Effector CD8-positive, alpha-beta T cell (primary cell): ENCODE measurements around the gene SDK2.

ENCODE experiments used
- DNase-seq: peaks from one replicate; lab custom pipeline; 2025; lab: John Stamatoyannopoulos, UW

The SDK2 gene

GRCh38 chr17:73508057-73508930 lies 136.0 kb downstream of the SDK2 start:
- no peak for DNase-seq

GRCh38 chr17:73506470-73507435 lies 137.5 kb downstream of the SDK2 start:
- DNase-seq: no peak

GRCh38 chr17:73503560-73503959 lies 140.7 kb downstream of the SDK2 start:
- DNase-seq: no peak

GRCh38 chr17:73500414-73500999 lies 143.7 kb downstream of the SDK2 start:
- no peak for DNase-seq

GRCh38 chr17:73498886-73499554 lies 145.2 kb downstream of the SDK2 start:
- DNase-seq: no peak

GRCh38 chr17:73498176-73498575 lies 146.1 kb downstream of the SDK2 start:
- DNase-seq: no peak

GRCh38 chr17:73497721-73498120 lies 146.5 kb downstream of the SDK2 start:
- no peak for DNase-seq

GRCh38 chr17:73496232-73496631 lies 148.0 kb downstream of the SDK2 start:
- DNase-seq: no peak

GRCh38 chr17:73495641-73496040 lies 148.6 kb downstream of the SDK2 start:
- DNase-seq: no peak

GRCh38 chr17:73494950-73495349 lies 149.3 kb downstream of the SDK2 start:
- no peak for DNase-seq

- no peak for DNase-seq
Measured at GRCh38 chr17:73493956-73494926, 150.0 kb downstream of the SDK2 start.

- DNase-seq: no peak
Measured at GRCh38 chr17:73492821-73493814, 151.1 kb downstream of the SDK2 start.

- no peak for DNase-seq
Measured at GRCh38 chr17:73492125-73492820, 152.0 kb downstream of the SDK2 start.

GRCh38 chr17:73491648-73492047 lies 152.6 kb downstream of the SDK2 start:
- DNase-seq: no peak

GRCh38 chr17:73490851-73491250 lies 153.4 kb downstream of the SDK2 start:
- DNase-seq: no peak

- DNase-seq: no peak
Measured at GRCh38 chr17:73489991-73490390, 154.3 kb downstream of the SDK2 start.

- no peak for DNase-seq
Measured at GRCh38 chr17:73489333-73489732, 154.9 kb downstream of the SDK2 start.

GRCh38 chr17:73485130-73485529 lies 159.1 kb downstream of the SDK2 start:
- no peak for DNase-seq

GRCh38 chr17:73482894-73483293 lies 161.4 kb downstream of the SDK2 start:
- DNase-seq: no peak
